ENCODE measurements around the gene SLC1A7. TPM values are rescaled to one million over a fixed set of nuclear protein-coding genes. Genes with fewer than 3 reads are reported as not detected.

Gene SLC1A7
- total and polyA plus RNA-seq, 2 of the 13 experiments (the other 11 are each of a cell fraction or from before 2014, with no cell fraction given), result 0.04 to 2.0 TPM

DNA sequence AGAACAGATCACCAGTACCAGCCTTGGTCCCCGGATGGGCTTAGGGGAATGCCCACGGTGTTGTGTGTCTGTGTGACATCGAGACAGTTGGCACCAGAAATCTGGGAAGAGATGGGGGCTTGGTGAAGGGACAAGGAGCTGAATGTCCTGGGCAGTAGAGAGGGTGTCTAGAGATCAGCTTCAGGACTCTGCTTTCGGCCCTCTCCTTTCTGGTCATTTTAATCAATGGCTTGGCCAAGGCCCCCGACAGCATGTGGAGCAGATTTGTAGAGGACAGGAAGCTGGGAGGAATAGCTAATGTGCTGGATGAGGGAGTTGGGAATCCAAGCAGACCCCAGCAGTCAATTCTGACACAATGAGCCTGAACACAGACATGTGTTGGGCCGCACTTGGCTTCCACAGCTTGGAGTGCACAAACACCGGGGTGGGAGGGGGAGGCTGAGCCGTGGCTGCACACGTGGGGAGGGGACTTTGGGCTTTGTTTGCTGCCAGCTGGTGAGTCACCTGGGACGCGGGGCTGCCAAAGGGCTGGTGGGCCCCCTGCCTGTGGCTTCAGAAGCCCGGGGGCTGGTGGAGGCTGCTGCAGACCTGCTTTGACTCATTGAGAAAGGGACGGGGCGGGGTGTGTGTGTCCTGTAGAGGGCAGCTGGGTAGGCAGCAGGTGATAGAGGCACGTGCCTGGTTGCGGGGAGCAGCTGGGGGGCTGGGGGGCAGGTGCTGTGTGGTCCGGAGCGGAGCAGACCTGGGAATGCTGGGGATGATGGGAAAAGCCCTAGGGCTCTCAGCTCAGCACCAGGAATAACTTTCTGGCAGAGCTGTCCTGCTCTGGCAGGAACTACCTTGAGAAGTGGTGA is 20.9 kb downstream of the SLC1A7 start (continued):
- TF ChIP-seq PBX2 (CRISPR knock-in tag; IDR thresholded peaks at IDR 0.05), result no peak
- TF ChIP-seq, protein P1, sequence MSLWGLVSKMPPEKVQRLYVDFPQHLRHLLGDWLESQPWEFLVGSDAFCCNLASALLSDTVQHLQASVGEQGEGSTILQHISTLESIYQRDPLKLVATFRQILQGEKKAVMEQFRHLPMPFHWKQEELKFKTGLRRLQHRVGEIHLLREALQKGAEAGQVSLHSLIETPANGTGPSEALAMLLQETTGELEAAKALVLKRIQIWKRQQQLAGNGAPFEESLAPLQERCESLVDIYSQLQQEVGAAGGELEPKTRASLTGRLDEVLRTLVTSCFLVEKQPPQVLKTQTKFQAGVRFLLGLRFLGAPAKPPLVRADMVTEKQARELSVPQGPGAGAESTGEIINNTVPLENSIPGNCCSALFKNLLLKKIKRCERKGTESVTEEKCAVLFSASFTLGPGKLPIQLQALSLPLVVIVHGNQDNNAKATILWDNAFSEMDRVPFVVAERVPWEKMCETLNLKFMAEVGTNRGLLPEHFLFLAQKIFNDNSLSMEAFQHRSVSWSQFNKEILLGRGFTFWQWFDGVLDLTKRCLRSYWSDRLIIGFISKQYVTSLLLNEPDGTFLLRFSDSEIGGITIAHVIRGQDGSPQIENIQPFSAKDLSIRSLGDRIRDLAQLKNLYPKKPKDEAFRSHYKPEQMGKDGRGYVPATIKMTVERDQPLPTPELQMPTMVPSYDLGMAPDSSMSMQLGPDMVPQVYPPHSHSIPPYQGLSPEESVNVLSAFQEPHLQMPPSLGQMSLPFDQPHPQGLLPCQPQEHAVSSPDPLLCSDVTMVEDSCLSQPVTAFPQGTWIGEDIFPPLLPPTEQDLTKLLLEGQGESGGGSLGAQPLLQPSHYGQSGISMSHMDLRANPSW (CRISPR knock-in tag; IDR thresholded peaks at IDR 0.05; ENCODE audit: borderline replicate concordance), result no peak; the same call in 1 of the 2 replicates
- peak; percentile 65; the same call in 1 of the 2 replicates for TF ChIP-seq TCF7 (IDR thresholded peaks at IDR 0.05; ENCODE audit: low read depth)
- TF ChIP-seq, protein P2, sequence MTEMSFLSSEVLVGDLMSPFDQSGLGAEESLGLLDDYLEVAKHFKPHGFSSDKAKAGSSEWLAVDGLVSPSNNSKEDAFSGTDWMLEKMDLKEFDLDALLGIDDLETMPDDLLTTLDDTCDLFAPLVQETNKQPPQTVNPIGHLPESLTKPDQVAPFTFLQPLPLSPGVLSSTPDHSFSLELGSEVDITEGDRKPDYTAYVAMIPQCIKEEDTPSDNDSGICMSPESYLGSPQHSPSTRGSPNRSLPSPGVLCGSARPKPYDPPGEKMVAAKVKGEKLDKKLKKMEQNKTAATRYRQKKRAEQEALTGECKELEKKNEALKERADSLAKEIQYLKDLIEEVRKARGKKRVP (CRISPR knock-in tag; IDR thresholded peaks at IDR 0.05), result peak in 1 of 2 experiments; percentile 82; a peak in 2 of 4 replicates
- no peak for TF ChIP-seq ZNF44 (CRISPR knock-in tag; IDR thresholded peaks at IDR 0.05)
- TF ChIP-seq SMAD1 (CRISPR knock-in tag; IDR thresholded peaks at IDR 0.05; ENCODE audit: borderline replicate concordance, low read depth), result no peak
- TF ChIP-seq TIGD3 (CRISPR knock-in tag; IDR thresholded peaks at IDR 0.05; ENCODE audit: borderline replicate concordance), result no peak
- peak; percentile 87 for TF ChIP-seq HNF4A (CRISPR knock-in tag; IDR thresholded peaks at IDR 0.05)
- no peak for TF ChIP-seq SRF (IDR thresholded peaks at IDR 0.05; ENCODE audit: low read depth, low read length)
- TF ChIP-seq, protein P3, sequence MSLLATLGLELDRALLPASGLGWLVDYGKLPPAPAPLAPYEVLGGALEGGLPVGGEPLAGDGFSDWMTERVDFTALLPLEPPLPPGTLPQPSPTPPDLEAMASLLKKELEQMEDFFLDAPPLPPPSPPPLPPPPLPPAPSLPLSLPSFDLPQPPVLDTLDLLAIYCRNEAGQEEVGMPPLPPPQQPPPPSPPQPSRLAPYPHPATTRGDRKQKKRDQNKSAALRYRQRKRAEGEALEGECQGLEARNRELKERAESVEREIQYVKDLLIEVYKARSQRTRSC (CRISPR knock-in tag; IDR thresholded peaks at IDR 0.05; ENCODE audit: low read depth), result no peak
- no peak for TF ChIP-seq ZNF841 (CRISPR knock-in tag; IDR thresholded peaks at IDR 0.05; ENCODE audit: borderline replicate concordance)
- no peak for TF ChIP-seq ZFP36 (IDR thresholded peaks at IDR 0.05; ENCODE audit: borderline replicate concordance, low read depth, low read length, partially characterized antibody)
- peak; percentile 30; the same call in 1 of the 2 replicates for TF ChIP-seq CEBPG (CRISPR knock-in tag; IDR thresholded peaks at IDR 0.05)
- no peak for TF ChIP-seq ZNF740 (CRISPR knock-in tag; IDR thresholded peaks at IDR 0.05)
- no peak for TF ChIP-seq ATF7-NPFF (CRISPR knock-in tag; IDR thresholded peaks at IDR 0.05; ENCODE audit: low read depth)
- no peak for TF ChIP-seq PLRG1 (conservative IDR thresholded peaks at IDR 0.05)
- TF ChIP-seq RFX5 (IDR thresholded peaks at IDR 0.05; ENCODE audit: low read depth, low read length), result no peak
- TF ChIP-seq ZSCAN9 (CRISPR knock-in tag; IDR thresholded peaks at IDR 0.05; ENCODE audit: borderline replicate concordance), result no peak
- TF ChIP-seq PPARG (CRISPR knock-in tag; conservative IDR thresholded peaks at IDR 0.05), result peak; percentile 53
- TF ChIP-seq PHF21A (CRISPR knock-in tag; IDR thresholded peaks at IDR 0.05), result peak; percentile 79
- TF ChIP-seq HOXA7 (CRISPR knock-in tag; IDR thresholded peaks at IDR 0.05), result no peak
- no peak for TF ChIP-seq HCFC1 (IDR thresholded peaks at IDR 0.05; ENCODE audit: low read depth, low read length)
- no peak for TF ChIP-seq FLYWCH1 (CRISPR knock-in tag; IDR thresholded peaks at IDR 0.05)

Measured in HepG2 (cell line).